Measurements from ENCODE around the gene PPL.

PPL gene

DNA sequence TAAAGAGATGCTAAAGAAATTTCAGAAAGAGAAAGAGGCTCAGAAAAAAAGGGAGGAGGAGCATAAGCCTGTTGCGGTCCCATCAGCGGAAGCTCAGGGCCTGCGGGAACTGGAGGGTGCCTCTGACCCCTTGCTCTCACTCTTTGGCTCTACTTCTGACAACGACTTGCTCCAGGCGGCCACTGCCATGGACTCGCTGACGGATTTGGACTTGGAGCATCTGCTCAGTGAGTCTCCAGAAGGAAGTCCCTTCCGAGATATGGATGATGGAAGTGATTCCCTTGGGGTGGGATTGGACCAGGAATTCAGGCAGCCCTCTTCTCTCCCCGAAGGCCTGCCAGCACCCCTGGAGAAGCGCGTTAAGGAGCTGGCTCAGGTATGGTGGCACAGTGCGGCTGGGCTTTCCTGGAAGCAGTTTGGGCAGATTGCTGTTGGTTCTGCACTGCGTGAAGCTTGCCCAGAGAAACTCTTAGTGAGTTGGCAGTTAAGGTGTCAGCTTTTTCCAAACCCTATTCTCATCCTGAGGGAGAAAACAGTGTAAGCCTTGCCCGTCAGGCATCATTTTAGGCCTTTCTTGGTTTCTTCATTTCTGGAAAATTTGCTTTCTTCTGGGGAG is 76.1 kb downstream of the PPL start:
- no peak for DNase-seq (ENCODE audit: low spot score)

DNA sequence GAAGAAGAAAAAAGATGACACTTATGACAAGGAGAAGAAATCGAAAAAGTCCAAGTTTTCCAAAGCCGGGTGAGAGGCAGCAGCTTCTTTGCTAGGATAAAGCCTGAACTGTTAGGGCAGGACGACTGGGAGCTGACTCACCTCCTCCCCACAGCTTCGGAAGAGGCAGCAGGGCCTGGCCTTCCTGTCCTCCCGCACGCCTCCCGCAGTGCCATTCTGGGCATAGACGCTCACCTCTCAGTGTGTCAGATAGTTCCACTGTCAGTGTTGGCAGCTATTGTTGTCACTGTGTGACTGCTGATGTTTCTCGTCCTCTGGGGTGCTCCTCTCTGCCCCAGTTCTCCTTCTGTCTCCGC is 77.1 kb downstream of the PPL start:
- no peak for DNase-seq (ENCODE audit: low spot score)

DNA sequence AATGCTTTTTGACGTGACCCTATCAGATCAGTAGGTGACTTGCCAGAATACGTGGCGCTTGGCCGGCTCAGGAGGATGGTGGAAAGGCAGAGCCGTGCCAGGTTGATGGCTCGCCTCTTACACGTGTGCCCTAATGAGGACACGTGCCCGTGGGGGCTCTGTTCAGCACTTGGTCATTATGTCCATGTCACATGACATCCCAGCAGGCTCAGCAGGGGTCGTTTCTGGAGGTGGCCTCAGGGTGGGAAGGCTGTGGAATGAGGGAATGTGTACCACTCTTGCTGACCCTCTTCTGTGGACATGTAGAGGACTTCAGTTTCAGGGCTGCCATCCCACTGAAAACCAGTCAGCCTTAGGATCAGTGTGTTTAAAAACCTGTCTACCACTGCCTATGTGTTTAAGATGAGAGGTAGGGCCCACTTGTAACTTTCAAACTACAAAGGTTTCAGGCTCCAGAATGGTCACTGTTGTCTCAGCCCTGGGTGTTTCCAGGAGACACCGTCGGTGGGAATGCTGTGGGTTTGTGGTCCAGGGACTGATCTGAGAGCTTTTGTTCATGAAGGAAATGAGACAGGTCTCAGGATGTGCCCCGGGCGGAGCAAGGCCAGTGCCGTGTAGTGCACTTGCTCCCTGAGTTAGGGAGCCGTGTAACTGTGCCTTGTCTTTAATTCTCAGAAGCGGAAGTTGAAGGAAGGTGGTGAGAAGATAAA is 77.6 kb downstream of the PPL start:
- no peak for DNase-seq (ENCODE audit: low spot score)

DNA sequence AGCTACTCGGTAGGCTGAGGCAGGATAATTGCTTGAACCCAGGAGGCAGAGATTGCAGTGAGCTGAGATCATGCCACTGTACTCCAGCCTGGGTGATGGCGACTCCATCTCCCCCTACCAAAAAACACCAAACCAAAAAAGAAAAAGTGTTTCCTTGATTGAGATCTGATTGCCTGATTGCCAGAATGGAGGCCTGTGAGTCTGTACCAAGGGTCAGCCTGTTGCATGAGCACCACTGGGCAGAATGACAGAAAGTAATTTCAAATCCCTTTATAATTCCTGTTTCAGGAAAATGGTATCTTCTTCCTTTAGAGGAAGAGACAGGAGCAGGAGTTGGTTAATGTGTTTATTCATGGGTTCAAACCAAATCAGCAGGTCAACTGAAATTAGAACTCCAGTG is 81.1 kb downstream of the PPL start:
- DNase-seq (ENCODE audit: low spot score) = no peak

DNA sequence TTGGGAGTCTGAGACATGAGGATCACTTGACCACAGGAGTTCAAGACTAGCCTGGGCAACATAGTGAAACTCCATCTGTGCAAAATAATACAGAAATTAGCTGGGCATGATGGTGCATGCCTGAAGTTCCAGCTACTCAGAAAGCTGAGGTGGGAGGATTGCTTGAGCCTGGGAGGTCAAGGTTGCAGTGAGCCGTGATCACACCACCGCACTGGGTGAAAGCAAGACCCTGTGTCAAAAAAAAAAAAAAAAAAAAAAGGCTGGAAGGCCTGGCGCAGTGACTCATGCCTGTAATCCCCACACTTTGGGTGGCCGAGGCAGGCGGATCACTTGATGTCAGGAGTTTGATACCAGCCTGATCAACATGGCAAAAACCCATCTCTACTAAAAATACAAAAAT is 81.6 kb downstream of the PPL start:
- DNase-seq (ENCODE audit: low spot score) = no peak

DNA sequence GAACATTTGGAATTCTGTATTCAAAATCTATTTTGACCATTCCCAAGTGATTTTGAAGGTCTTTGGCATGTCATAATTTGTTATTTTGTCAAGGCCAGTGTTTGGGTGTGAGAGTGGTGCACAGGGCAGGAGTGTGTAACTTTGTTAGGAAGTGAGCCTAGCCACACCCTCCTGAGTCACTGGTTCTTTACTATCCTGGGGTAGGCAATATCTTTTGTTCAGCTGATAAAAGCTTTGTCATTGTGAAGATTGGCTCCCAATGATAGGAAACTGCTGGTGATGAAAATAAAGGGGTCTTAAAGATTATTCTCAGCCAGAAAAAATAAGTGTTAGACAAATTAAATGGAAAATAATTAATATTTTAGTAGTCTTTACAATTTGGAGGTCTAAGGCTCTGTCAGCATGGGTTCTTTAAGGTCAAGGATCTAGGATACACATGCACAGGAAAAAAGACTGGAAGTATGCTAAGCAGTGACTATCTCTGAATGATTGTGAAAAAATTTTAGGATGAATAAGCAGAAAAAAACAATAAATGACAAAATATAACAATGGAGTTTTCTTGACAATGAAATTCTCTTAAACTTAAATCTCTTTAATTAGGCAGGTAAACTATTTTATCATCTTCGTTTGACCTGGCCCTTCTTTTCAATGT is 84.6 kb downstream of the PPL start:
- DNase-seq (ENCODE audit: low spot score) = peak; percentile 53

DNA sequence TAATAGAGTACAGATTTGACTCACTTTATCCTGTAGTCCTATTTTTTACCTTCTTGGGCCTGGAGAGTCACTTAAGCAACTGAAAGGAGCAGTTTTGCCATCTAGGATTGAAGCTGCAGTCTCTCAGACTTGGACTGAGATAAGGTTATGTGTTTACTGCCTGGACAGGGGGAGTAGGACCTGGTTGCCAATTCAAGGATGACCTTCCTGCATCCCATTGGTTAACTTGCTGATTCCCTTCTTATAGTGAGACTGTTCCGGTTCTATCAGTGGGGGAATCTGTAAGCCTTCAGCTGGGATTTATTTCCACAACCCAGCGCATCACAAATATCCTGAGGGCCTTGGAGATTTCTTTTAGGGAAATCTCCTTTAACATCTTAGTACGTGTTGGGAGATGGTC is 86.7 kb downstream of the PPL start:
- DNase-seq (ENCODE audit: low spot score) = peak; percentile 12

DNA sequence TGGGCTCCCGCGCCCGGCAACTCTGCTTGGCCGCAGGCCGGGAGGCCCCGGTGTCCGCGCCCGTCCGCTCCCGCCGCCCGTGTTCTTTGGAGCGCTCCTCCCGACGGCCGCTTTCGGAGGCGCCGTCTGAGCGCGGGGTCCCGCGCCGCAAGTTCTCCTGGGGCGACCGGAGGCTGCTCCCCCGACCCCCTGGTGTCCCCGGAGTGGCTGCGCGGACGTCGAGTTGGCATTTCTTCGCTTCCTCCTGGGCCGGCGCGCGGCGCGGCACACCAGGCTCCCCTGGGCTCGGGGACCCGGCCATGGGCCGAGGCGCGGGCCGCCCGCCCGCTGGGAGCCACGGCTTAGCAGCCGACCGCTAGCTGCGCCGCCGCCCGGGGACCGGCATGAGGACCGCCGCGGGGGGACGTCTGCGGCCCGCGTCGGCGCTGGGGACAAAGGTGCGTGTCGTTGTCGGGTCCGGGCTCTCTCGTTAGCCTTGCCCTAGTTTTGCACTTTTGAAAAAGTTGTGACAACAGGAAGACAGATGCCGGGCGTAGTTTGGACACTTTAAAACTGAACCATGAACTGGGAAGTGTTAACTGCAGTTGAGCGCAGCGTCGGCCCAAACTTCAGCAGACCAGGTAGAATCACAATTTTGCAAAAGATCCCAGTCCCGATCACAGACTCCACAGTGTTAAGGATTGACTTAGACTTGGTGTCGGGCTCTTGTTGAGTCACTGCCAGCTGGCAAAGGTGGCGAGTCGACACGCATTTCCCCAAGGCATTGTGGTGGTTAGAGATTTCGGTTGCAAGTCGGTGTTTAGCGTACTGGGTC is 89.0 kb downstream of the PPL start:
- peak; percentile 49 for DNase-seq (ENCODE audit: low spot score)

DNA sequence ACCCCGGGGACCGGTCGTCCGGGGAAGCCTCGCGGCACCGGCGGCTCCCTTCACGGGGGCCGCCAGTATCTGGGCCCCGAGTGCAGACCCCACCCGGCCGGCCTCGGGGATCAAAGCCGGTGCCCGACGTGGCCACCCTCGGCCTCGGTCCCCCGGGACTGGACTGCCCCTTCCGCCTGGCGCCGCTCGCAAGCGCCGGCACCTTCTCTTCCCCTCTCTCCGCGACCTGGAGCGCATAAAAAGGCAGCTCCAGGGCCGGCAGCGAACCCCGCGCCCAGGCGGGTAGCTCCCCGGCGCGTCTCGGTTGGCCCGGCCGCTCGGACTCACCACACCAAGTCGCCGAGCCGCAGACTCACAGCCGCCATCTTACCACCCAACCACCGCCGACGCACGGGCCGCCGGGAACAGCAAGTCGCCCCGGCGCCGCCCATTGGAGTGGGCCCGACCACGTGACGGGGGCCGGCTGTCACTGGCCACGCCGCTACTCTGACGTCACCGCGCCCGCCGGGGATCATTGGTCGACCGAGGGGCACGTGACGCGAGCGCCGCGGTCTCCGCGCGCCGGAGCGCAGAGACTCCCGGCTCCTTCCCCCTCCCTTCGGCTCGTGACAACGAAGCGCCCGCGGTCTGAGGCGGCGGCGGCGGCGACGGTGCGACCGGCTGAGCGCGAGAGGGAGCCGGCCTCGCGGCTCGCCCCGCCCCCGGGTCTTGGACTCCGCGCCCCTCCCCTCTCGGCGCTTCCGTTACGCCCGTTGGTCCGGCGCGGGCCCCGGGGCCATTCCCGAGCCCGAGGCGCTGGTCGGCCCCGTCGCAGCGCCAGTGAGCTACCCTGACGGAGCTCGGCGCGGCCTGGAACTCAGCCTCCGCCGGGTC is 89.8 kb downstream of the PPL start, which contains the start of the genes GLYR1 and UBN1:
Gene GLYR1, minus strand, starts transcription at position 388 of the 873 bp plus-strand sequence. Its CDS starts 23 bp downstream, at position 365.
Gene UBN1, plus strand, starts transcription at position 581 of the 873 bp plus-strand sequence. CDS start 5,437 bp downstream, outside the sequence.
- DNase-seq (ENCODE audit: low spot score) = peak; percentile 97

DNA sequence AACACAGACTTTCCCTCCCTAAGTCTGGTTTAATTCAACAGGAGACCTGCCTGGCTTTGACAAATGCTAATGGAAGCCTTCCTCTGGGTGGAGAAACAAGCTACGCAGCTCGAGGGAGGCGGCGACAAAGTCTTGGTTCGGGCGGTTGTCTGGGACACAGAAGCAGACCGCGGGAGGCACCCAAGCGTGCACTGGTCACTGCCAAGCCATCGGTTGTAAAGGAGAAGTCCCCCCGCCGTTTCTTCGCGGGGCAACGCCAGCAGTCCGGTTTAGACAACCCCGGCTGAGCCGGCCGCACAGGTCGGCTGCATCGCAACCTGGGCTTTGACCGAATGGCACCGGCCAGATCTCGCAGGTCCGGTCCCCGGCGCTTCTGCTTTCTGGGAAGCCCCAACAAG is 90.4 kb downstream of the PPL start:
- peak; percentile 70 for DNase-seq (ENCODE audit: low spot score)

DNA sequence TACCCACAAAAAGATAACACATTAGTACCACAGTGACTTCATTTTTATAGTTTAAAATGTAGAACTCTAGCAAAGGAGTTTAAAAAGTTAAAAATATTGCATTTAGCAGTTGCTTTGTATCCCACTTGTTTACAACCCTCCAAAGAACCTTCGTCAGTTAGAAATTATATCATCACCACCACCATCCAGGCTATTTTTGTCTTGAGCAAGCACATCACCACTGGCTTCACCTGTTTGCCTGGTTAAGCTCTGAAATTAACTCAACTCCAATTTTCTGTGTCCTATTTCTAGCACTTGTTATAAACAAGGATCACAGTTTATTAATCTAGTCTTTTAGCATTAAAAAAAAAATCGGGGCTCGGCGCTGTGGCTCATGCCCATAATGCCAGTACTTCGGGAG is 96.0 kb downstream of the PPL start:
- no peak for DNase-seq (ENCODE audit: low spot score)

DNA sequence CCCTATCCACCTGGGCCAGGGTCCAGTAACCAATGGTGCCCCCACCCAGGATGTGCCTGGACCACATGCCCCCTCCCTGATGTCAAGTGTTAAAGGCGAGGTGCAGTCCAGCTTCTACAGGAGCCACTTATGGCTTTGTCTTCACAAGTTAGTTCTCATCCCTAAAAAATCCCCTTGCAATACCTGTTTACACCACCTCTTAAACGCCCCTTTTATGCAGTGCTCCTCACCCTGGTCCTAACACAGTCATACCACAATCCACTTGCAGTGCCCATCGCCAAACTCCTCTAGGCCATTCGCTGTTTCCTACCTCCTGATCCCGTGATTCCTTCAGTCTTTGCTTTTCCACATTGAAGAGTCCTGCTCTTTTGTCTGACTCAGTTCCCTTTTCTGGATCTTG is 97.0 kb downstream of the PPL start:
- DNase-seq (ENCODE audit: low spot score) = no peak

DNA sequence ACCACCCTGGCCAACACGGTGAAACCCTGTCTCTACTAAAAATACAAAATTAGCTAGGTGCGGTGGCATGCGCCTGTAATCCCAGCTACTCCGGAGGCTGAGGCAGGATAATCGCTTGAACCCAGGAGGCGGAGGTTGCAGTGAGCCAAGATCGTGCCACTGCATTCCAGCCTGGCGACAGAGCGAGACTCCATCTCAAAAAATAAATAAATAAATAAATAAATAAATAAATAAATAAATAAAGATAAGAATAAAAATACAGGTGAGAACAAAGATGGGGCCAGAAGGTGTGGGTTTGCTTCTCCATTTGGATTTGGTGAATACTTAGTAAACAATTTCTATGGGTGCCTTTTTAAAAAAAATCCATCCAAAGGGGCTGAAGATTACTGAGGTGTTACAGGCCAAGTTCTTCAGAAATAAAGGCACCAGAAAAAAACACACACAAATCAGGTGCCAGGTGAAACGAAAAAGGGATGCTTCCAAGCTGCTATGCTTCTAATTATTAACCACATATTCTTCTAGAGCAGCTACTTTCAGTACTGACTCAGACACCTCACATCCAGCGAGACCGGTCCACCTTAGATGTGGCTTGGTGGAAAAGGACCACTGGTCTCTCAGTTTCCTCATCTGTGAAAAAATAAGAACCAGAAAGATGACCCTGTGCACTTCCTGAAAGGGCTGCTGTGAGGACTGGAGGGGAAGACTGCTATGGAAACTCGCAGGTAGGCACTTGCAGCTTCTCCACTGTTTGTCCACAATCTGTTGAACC is 99.0 kb downstream of the PPL start:
- DNase-seq (ENCODE audit: low spot score) = no peak

DNA sequence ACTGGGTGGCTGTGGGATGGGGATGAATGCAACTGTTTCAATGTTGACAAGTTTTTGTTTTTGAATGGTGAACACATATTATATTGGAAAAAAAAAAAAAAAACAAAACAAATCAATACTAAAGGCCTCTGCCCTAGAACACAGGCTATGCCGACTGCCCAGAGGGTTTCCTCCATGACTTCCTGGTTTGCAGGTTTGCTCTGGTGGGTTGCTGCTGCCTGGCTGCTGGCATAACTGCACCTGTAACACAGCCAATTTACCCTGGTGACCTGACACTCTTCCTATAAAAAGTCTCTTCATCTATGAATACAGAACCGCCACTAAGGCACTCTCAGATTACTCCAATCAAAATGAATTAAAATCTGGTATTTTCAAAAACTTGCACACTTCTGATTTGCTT is 100.2 kb downstream of the PPL start:
- no peak for DNase-seq (ENCODE audit: low spot score)

DNA sequence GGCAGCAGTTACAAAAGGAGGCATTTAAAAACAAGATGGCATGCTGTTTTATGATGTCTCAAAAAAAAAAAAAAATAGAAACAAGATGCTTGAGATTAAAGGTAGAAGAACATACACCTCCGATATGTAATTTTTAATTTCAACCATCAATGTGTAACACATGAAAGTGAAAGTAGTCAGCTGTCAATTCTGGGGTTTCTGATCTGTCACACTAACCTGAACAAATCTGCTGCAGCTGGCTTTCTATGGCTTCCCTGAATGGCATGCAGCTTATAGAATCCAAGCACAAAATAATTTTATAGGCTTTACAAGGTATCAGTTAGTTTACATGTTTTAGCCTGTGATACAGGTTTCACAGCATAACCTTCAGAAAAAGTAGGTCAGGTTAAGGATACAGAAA is 103.4 kb downstream of the PPL start:
- no peak for DNase-seq (ENCODE audit: low spot score)

DNA sequence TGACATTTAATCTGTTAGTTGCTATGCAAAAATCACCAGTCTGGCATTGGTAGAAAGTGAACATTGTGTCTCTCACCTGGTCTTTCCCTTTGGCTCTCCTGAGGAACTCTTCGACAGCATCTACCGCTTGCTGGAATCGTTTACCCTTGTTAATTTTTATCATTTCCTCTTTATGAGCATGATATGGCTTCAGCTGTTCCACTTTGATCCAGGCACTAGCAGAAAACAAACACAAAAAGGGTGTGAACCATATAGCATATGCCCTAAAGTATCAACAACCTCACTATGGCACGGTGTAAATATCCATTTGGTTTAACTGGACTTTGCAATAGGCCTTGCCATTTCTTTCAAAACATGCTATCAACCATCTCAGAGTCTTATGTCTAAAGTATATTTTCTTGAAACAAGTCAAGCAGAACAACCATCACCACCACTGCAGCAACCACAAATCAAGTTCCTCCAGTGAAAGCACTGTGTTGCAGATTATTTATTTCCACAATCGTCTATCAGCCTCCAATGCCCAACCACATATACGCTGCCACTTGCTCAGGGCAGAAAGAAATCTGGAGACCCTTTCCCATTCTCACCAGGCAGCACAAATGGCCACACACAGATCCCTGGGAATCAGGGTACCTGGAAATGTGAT is 104.1 kb downstream of the PPL start:
- no peak for DNase-seq (ENCODE audit: low spot score)

All from hepatic stellate cell (primary cell).